ACHN (cell line): ENCODE data around the gene IKZF5.
A peak's percentile ranks its signal among the peaks of the same experiment; 100 is the strongest.

Experiments used
- DNase-seq: peaks from one replicate; pipeline ENCODE4 v3.0.0-alpha.2; 2015
- in situ Hi-C: cut with HindIII; loops from 2 replicates; pipeline ENCODE4 v1.10.0; 2017; ENCODE audit warnings: low sequenced_read_pairs, low pct_ligation_motif_present, low pct_unique_long_range_greater_than_20kb

The IKZF5 gene

GRCh38 chr10:123019264-123019663 lies 10.7 kb upstream of the IKZF5 start:
- DNase-seq: no peak
- in situ Hi-C loops: no loop called here

GRCh38 chr10:123018531-123018930 lies 9.9 kb upstream of the IKZF5 start:
- DNase-seq: no peak
- in situ Hi-C loops: no loop called here

GRCh38 chr10:123017421-123018165 lies 9.0 kb upstream of the IKZF5 start:
- DNase-seq: no peak
- in situ Hi-C loops: no loop called here

- in situ Hi-C loops: no loop called here
- no peak for DNase-seq
Observed at GRCh38 chr10:123016228-123016627, 7.6 kb upstream of the IKZF5 start.

- in situ Hi-C loops: no loop called here
- no peak for DNase-seq
Observed at GRCh38 chr10:123014772-123015171, 6.2 kb upstream of the IKZF5 start.

- in situ Hi-C loops: no loop called here
- no peak for DNase-seq
Observed at GRCh38 chr10:123013456-123014419, 5.1 kb upstream of the IKZF5 start.

GRCh38 chr10:123011987-123012386 lies 3.4 kb upstream of the IKZF5 start:
- in situ Hi-C loops: no loop called here
- no peak for DNase-seq

- in situ Hi-C loops: no loop called here
- peak; percentile 10 for DNase-seq
Observed at GRCh38 chr10:123009105-123009820, 668 bp upstream of the IKZF5 start.

- peak; percentile 68 for DNase-seq
- in situ Hi-C loops: no loop called here
Observed at GRCh38 chr10:123007558-123008354, 839 bp downstream of the IKZF5 start.

- in situ Hi-C loops: no loop called here
- no peak for DNase-seq
Observed at GRCh38 chr10:123004298-123004697, 4.3 kb downstream of the IKZF5 start.

- DNase-seq: no peak
- in situ Hi-C loops: no loop called here
Observed at GRCh38 chr10:123001370-123001769, 7.2 kb downstream of the IKZF5 start.

GRCh38 chr10:123000155-123000554 lies 8.4 kb downstream of the IKZF5 start:
- no peak for DNase-seq
- in situ Hi-C loops: no loop called here

- DNase-seq: no peak
- in situ Hi-C loops: no loop called here
Observed at GRCh38 chr10:122999347-122999746, 9.2 kb downstream of the IKZF5 start.

GRCh38 chr10:122998934-122999333 lies 9.7 kb downstream of the IKZF5 start:
- in situ Hi-C loops: no loop called here

GRCh38 chr10:122998360-122998917 lies 10.2 kb downstream of the IKZF5 start:
- in situ Hi-C loops: no loop called here

More at GRCh38 chr10:122998934-122999333, 9.7 kb downstream of the IKZF5 start:
- no peak for DNase-seq

GRCh38 chr10:122997864-122998263 lies 10.7 kb downstream of the IKZF5 start:
- in situ Hi-C loops: no loop called here
- no peak for DNase-seq

More at GRCh38 chr10:122998360-122998917, 10.2 kb downstream of the IKZF5 start:
- no peak for DNase-seq

- DNase-seq: no peak
- in situ Hi-C loops: no loop called here
Observed at GRCh38 chr10:122995936-122996335, 12.7 kb downstream of the IKZF5 start.

GRCh38 chr10:122993797-122994336 lies 14.7 kb downstream of the IKZF5 start:
- DNase-seq: no peak
- in situ Hi-C loops: no loop called here
